HEK293 (cell line): ENCODE measurements around the gene MAP3K14.

Experiments used
- CTCF ChIA-PET: fragments of 350-600 bp; formaldehyde crosslinking; extraction: SDS; loops from one replicate; lab custom pipeline; 2021; ENCODE audit warnings: antibody characterized with exemption; lab: Yijun Ruan, JAX
- POLR2A ChIA-PET: fragments of 300-600 bp; formaldehyde crosslinking; extraction: SDS; loops from one replicate; lab custom pipeline; 2020; ENCODE audit warnings: antibody characterized with exemption, inconsistent platforms; lab: Yijun Ruan, JAX
- H3K27ac ChIP-seq: fragments of 200-500 bp; sonication (Bioruptor generic); 2 replicates; pipeline ENCODE4 v1.5.1; 2014; ENCODE audit warnings: low read depth, low read length, control low read depth, inconsistent platforms; ENCODE audit errors: extremely low read depth
- H3K36me3 ChIP-seq, 2 experiments: fragments of 200-500 bp in 1 of 2; sonication (Bioruptor generic) in 1 of 2; 1 replicate in 1 of 2; 2 replicates in 1 of 2; pipeline ENCODE4 v1.5.1; 2014 to 2017; ENCODE audit warnings: inconsistent platforms in 2 of 2, low read length in 2 of 2; ENCODE audit not compliant: control insufficient read depth in 2 of 2, insufficient read depth in 1 of 2
- H3K4me1 ChIP-seq: fragments of 200-500 bp; sonication (Bioruptor generic); 2 replicates; pipeline ENCODE4 v1.5.1; 2014; ENCODE audit warnings: mild to moderate bottlenecking, low read length, inconsistent platforms; ENCODE audit not compliant: control insufficient read depth, insufficient read depth
- H3K4me3 ChIP-seq: 2 replicates; pipeline ENCODE4 v1.5.1; 2011; ENCODE audit warnings: low read depth, mild to moderate bottlenecking, control low read depth, low read length, moderate library complexity
- H3K9me3 ChIP-seq: fragments of 200-500 bp; sonication (Bioruptor generic); 2 replicates; pipeline ENCODE4 v1.5.1; 2014; ENCODE audit warnings: low read depth, low read length, inconsistent platforms; ENCODE audit not compliant: control insufficient read depth, insufficient read depth
- GLI2 ChIP-seq: fragments of 450-650 bp; formaldehyde crosslinking; IDR thresholded peaks from 2 replicates; pipeline ENCODE4; 2017; ENCODE audit warnings: missing biosample characterization, missing genetic modification characterization, low read depth, borderline replicate concordance
- HIC1 ChIP-seq: fragments of 450-650 bp; formaldehyde crosslinking; IDR thresholded peaks from 2 replicates; pipeline ENCODE4 v1.5.1; 2016; ENCODE audit warnings: missing biosample characterization, missing genetic modification characterization
- IKZF3 ChIP-seq: fragments of 450-650 bp; IDR thresholded peaks from 2 replicates; pipeline ENCODE4 v1.5.0; 2018; ENCODE audit warnings: missing biosample characterization, mild to moderate bottlenecking, missing genetic modification characterization, moderate library complexity
- MEIS1 ChIP-seq: sonication (generic); formaldehyde crosslinking; IDR thresholded peaks from 2 replicates; pipeline ENCODE4 v1.8.1; 2022; ENCODE audit warnings: missing genetic modification reagents, mild to moderate bottlenecking, borderline replicate concordance
- SP2 ChIP-seq: fragments of 450-650 bp; formaldehyde crosslinking; IDR thresholded peaks from 2 replicates; pipeline ENCODE4 v1.5.1; 2016; ENCODE audit warnings: missing biosample characterization, missing genetic modification characterization
- TCF7L2 ChIP-seq: IDR thresholded peaks from 2 replicates; pipeline ENCODE4 v1.6.1; 2011; ENCODE audit warnings: low read depth, mild to moderate bottlenecking, inconsistent platforms, low read length, moderate library complexity, borderline replicate concordance
- TRIM28 ChIP-seq: IDR thresholded peaks from 2 replicates; pipeline ENCODE4 v1.6.1; 2011; ENCODE audit warnings: low read length, control low read depth, borderline replicate concordance
- TSHZ1 ChIP-seq: fragments of 450-650 bp; formaldehyde crosslinking; IDR thresholded peaks from 2 replicates; pipeline ENCODE4 v1.5.1; 2016; ENCODE audit warnings: missing biosample characterization, missing genetic modification characterization, borderline replicate concordance
- ZBTB21 ChIP-seq: fragments of 450-650 bp; formaldehyde crosslinking; IDR thresholded peaks from 2 replicates; pipeline ENCODE4 v1.5.1; 2017; ENCODE audit warnings: missing biosample characterization, missing genetic modification characterization
- ZEB2 ChIP-seq: fragments of 450-650 bp; formaldehyde crosslinking; IDR thresholded peaks from 2 replicates; pipeline ENCODE4 v1.5.1; 2016; ENCODE audit warnings: missing biosample characterization, missing genetic modification characterization
- ZFP69B ChIP-seq: fragments of 450-650 bp; formaldehyde crosslinking; IDR thresholded peaks from 2 replicates; pipeline ENCODE4 v1.5.1; 2016; ENCODE audit warnings: missing biosample characterization, missing genetic modification characterization
- ZIC2 ChIP-seq: fragments of 450-650 bp; formaldehyde crosslinking; IDR thresholded peaks from 2 replicates; pipeline ENCODE4 v1.5.1; 2016; ENCODE audit warnings: missing biosample characterization, missing genetic modification characterization
- ZNF18 ChIP-seq: fragments of 450-650 bp; formaldehyde crosslinking; IDR thresholded peaks from 2 replicates; pipeline ENCODE4 v1.5.1; 2016; ENCODE audit warnings: missing biosample characterization, missing genetic modification characterization
- ZNF184 ChIP-seq: fragments of 450-650 bp; IDR thresholded peaks from 2 replicates; pipeline ENCODE4 v1.5.1; 2018; ENCODE audit warnings: missing biosample characterization, mild to moderate bottlenecking, missing genetic modification characterization
- ZNF214 ChIP-seq: fragments of 450-650 bp; formaldehyde crosslinking; IDR thresholded peaks from 2 replicates; pipeline ENCODE4 v1.5.1; 2017; ENCODE audit warnings: missing biosample characterization, mild to moderate bottlenecking, missing genetic modification characterization, borderline replicate concordance
- ZNF341 ChIP-seq: fragments of 450-650 bp; formaldehyde crosslinking; IDR thresholded peaks from 2 replicates; pipeline ENCODE4; 2016; ENCODE audit warnings: low read depth, missing biosample characterization, missing genetic modification characterization
- ZNF394 ChIP-seq: fragments of 450-650 bp; formaldehyde crosslinking; IDR thresholded peaks from 2 replicates; pipeline ENCODE4 v1.5.1; 2016; ENCODE audit warnings: missing biosample characterization, missing genetic modification characterization, mild to moderate bottlenecking, moderate library complexity, borderline replicate concordance
- ZNF514 ChIP-seq: fragments of 450-650 bp; formaldehyde crosslinking; IDR thresholded peaks from 2 replicates; pipeline ENCODE4 v1.5.1; 2016; ENCODE audit warnings: missing biosample characterization, missing genetic modification characterization
- ZNF529 ChIP-seq: fragments of 450-650 bp; formaldehyde crosslinking; IDR thresholded peaks from 2 replicates; pipeline ENCODE4 v1.5.1; 2017; ENCODE audit warnings: missing genetic modification characterization, missing biosample characterization; ENCODE audit not compliant: insufficient replicate concordance
- ZNF629 ChIP-seq: fragments of 450-650 bp; formaldehyde crosslinking; IDR thresholded peaks from 2 replicates; pipeline ENCODE4 v1.5.1; 2017; ENCODE audit warnings: missing biosample characterization, missing genetic modification characterization
- ZNF660 ChIP-seq: fragments of 450-650 bp; IDR thresholded peaks from 2 replicates; pipeline ENCODE4 v1.5.1; 2018; ENCODE audit warnings: missing biosample characterization, mild to moderate bottlenecking, missing genetic modification characterization
- ZNF677 ChIP-seq: fragments of 450-650 bp; IDR thresholded peaks from 2 replicates; pipeline ENCODE4 v1.5.0; 2018; ENCODE audit warnings: missing biosample characterization, mild to moderate bottlenecking, missing genetic modification characterization, moderate library complexity
- ZNF692 ChIP-seq: fragments of 450-650 bp; formaldehyde crosslinking; IDR thresholded peaks from 2 replicates; pipeline ENCODE4 v1.5.1; 2016; ENCODE audit warnings: missing biosample characterization, missing genetic modification characterization
- ZNF777 ChIP-seq: fragments of 450-650 bp; formaldehyde crosslinking; IDR thresholded peaks from 2 replicates; pipeline ENCODE4 v1.5.1; 2017; ENCODE audit warnings: missing biosample characterization, missing genetic modification characterization, borderline replicate concordance
- ZNF843 ChIP-seq: fragments of 450-650 bp; formaldehyde crosslinking; IDR thresholded peaks from 2 replicates; pipeline ENCODE4 v1.5.1; 2016; ENCODE audit warnings: missing biosample characterization, missing genetic modification characterization
- ZSCAN30 ChIP-seq: fragments of 450-650 bp; IDR thresholded peaks from 2 replicates; pipeline ENCODE4 v1.5.1; 2018; ENCODE audit warnings: missing biosample characterization, mild to moderate bottlenecking, missing genetic modification characterization, moderate library complexity
- ZSCAN5A ChIP-seq: fragments of 450-650 bp; formaldehyde crosslinking; IDR thresholded peaks from 2 replicates; pipeline ENCODE4 v1.5.1; 2016; ENCODE audit warnings: missing biosample characterization, missing genetic modification characterization

Gene MAP3K14

GRCh38 chr17:45345554-45346215, 28.9 kb upstream of the MAP3K14 start:
- POLR2A ChIA-PET, result interaction anchor here (0.6 to 1.9 kb wide), 8 partner anchors 8 to 68 kb away, joined by 3 to 20 read pairs (median 4); partner anchors contain the start of gene MAP3K14
- H3K27ac ChIP-seq, result peak overlapping the region; percentile 65
- TF ChIP-seq TRIM28 (peak; percentile 97), ZNF692 (peak; percentile 81; the same call in 1 of the 2 replicates), ZNF341 (tag by site-specific recombination) (peak; percentile 78), ZEB2 (tag by site-specific recombination) (peak; percentile 95), GLI2 (tag by site-specific recombination) (0 out of 2 replicates have a peak, but pooled peaks have one; percentile 77), ZNF18 (tag by site-specific recombination) (0 out of 2 replicates have a peak, but pooled peaks have one; percentile 50), ZSCAN30 (tag by site-specific recombination) (peak; percentile 76; the same call in 1 of the 2 replicates), ZNF777 (tag by site-specific recombination) (no peak), ZIC2 (tag by site-specific recombination) (peak; percentile 93), ZNF184 (tag by site-specific recombination) (no peak), SP2 (tag by site-specific recombination) (peak; percentile 12; the same call in 1 of the 2 replicates), ZNF394 (tag by site-specific recombination) (peak; percentile 46; the same call in 1 of the 2 replicates), ZFP69B (tag by site-specific recombination) (0 out of 2 replicates have a peak, but pooled peaks have one; percentile 31), ZNF629 (tag by site-specific recombination) (peak; percentile 75), IKZF3 (tag by site-specific recombination) (peak; percentile 89), ZNF660 (tag by site-specific recombination) (peak; percentile 38; the same call in 1 of the 2 replicates), TSHZ1 (tag by site-specific recombination) (peak; percentile 31; the same call in 1 of the 2 replicates), ZNF529 (tag by site-specific recombination) (peak; percentile 8), HIC1 (tag by site-specific recombination) (peak; percentile 77), ZSCAN5A (tag by site-specific recombination) (no peak), TCF7L2 (peak; percentile 95), MEIS1 (CRISPR knock-in tag) (peak; percentile 97), ZBTB21 (tag by site-specific recombination) (peak; percentile 47; the same call in 1 of the 2 replicates), ZNF514 (tag by site-specific recombination) (no peak), ZNF214 (tag by site-specific recombination) (no peak), ZNF843 (tag by site-specific recombination) (peak; percentile 90), ZNF677 (tag by site-specific recombination) (no peak)

More at GRCh38 chr17:45345554-45346215, 28.9 kb upstream of the MAP3K14 start:
- CTCF ChIA-PET, result interaction anchor here (0.6 to 2.3 kb wide), 6 partner anchors 11 to 210 kb away, joined by 3 to 10 read pairs (median 6); partner anchors contain the start of genes ACBD4 and MAP3K14
- Histone ChIP-seq H3K9me3 (no peaks in the 10 kb centered on the region), H3K4me1 (peaks cover 26% of the 10 kb centered on the region), H3K36me3 (no peaks in the 10 kb centered on the region), H3K4me3 (no peak overlapping the region)
